Calu3 (cell line): ENCODE measurements around the gene MMP25. TPM values are rescaled to one million over a fixed set of nuclear protein-coding genes. Genes with fewer than 3 reads are reported as not detected.

Experiments used
- BruUV-seq: library from RNA; stranded (reverse); fragments of 400-500 nt; replicated peaks from 2 replicates; lab custom pipeline; 2021; lab: Mats Ljungman, UMichigan
- CTCF ChIA-PET: fragments of 300-600 bp; sonication (Branson Sonifier 250); formaldehyde crosslinking; loops from one replicate; lab custom pipeline; 2022; ENCODE audit warnings: antibody characterized with exemption; lab: Charles Lee
- DNase-seq: peaks from one replicate; pipeline ENCODE4 v3.0.0; 2022
- H3K27ac Mint-ChIP-seq: one replicate; pipeline ENCODE4 v1.8.0; 2022; ENCODE audit warnings: mixed read lengths; ENCODE audit not compliant: unreplicated experiment
- H3K27me3 Mint-ChIP-seq: one replicate; pipeline ENCODE4 v1.8.0; 2022; ENCODE audit warnings: mixed read lengths; ENCODE audit not compliant: unreplicated experiment
- H3K36me3 Mint-ChIP-seq: one replicate; pipeline ENCODE4 v1.8.0; 2022; ENCODE audit warnings: mild to moderate bottlenecking, moderate library complexity, mixed read lengths; ENCODE audit not compliant: insufficient read depth, unreplicated experiment
- H3K4me1 Mint-ChIP-seq: one replicate; pipeline ENCODE4 v1.8.0; 2022; ENCODE audit warnings: mild to moderate bottlenecking, low read depth, mixed read lengths; ENCODE audit not compliant: unreplicated experiment
- H3K4me3 Mint-ChIP-seq: one replicate; pipeline ENCODE4 v1.8.0; 2022; ENCODE audit warnings: mild to moderate bottlenecking, low read depth, moderate library complexity, mixed read lengths; ENCODE audit not compliant: unreplicated experiment
- H3K9me3 Mint-ChIP-seq: one replicate; pipeline ENCODE4 v1.8.0; 2022; ENCODE audit warnings: low read depth, mixed read lengths; ENCODE audit not compliant: unreplicated experiment
- intact Hi-C: fragments of 100-400 bp; cut with micrococcal nuclease; formaldehyde crosslinking; loops from one replicate; pipeline ENCODE4 v1.10.0; 2022; ENCODE audit not compliant: unreplicated experiment
- total RNA-seq: library from RNA; stranded (reverse); gene quantifications from 2 replicates; pipeline ENCODE4 v1.2.3, GENCODE V29; 2022
- TF ChIP-seq, protein P1 (sequence below): fragments of 200-600 bp; IDR thresholded peaks from one replicate; pipeline ENCODE4 v1.8.0; 2022; ENCODE audit warnings: antibody characterized with exemption; ENCODE audit not compliant: unreplicated experiment

The MMP25 gene
- total RNA-seq, 1 experiment from 2014 or later: 0.31 TPM

DNA sequence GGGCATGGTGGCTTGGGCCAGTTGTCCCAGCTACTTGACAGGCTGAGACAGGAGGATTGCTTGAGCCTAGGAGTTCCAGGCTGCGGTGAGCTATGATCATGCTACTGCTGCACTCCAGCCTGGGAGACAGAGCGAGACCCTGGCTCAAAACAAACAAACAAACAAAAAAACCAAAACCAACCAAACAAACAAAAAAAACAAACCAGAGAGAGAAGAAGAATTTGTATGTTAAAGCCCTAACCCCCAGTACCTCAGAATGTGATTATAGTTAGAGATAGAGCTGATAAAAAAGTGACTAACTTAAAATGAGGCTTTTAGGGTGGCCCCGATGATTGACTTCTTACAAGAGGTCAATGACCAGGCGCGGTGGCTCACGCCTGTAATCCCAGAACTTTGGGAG is 1.7 kb upstream of the MMP25 start:
- Mint-ChIP-seq H3K27ac (no peak overlapping the region), H3K27me3 (peaks cover 59% of the 10 kb centered on the region), H3K4me1 (no peaks in the 10 kb centered on the region), H3K9me3 (no peaks in the 10 kb centered on the region), H3K36me3 (peaks cover 9% of the 10 kb centered on the region), H3K4me3 (peak overlapping the region; percentile 63)
- intact Hi-C loops: no loop called here
- CTCF ChIA-PET: interaction anchor here (1.1 to 1.6 kb wide), 2 partner anchors 9 to 13 kb away, joined by 3 to 5 read pairs; no protein-coding TSS in a partner anchor
- BruUV-seq: no TSS peak
- TF ChIP-seq, protein P1, sequence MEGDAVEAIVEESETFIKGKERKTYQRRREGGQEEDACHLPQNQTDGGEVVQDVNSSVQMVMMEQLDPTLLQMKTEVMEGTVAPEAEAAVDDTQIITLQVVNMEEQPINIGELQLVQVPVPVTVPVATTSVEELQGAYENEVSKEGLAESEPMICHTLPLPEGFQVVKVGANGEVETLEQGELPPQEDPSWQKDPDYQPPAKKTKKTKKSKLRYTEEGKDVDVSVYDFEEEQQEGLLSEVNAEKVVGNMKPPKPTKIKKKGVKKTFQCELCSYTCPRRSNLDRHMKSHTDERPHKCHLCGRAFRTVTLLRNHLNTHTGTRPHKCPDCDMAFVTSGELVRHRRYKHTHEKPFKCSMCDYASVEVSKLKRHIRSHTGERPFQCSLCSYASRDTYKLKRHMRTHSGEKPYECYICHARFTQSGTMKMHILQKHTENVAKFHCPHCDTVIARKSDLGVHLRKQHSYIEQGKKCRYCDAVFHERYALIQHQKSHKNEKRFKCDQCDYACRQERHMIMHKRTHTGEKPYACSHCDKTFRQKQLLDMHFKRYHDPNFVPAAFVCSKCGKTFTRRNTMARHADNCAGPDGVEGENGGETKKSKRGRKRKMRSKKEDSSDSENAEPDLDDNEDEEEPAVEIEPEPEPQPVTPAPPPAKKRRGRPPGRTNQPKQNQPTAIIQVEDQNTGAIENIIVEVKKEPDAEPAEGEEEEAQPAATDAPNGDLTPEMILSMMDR: no peak
- DNase-seq: no peak

DNA sequence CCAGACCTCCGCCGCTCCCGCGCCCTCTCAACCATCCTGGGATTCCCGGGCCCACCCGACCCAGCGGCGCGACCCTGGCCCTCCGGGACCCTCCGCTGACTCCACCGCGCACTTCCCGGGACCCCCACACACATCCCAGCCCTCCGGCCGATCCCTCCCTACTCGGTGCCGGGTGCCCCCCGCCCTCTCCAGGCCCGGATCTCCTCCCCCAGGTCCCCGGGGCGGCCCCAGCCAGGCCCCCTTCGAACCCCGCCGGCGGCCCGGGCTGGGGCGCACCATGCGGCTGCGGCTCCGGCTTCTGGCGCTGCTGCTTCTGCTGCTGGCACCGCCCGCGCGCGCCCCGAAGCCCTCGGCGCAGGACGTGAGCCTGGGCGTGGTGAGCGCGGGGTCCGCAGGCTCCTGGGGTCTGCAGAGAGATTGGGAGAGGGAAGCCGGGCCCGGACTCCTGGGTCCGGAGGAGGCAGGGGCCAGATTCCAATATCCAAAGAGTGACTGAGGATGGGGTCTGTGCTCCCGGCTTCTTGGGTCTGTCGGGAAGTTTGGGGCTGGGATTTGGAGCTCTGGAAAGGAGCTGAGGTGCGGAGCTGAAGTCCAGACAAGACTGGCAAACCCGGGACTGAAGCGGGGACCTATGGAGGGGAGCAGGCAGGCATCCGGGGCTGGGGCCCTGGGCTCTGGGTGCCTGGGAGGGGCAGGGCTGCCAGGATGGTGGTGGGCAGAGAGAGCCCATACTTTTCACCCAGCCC is 453 bp downstream of the MMP25 start:
- TF ChIP-seq, protein P1: no peak
- CTCF ChIA-PET: interaction anchor here (1.3 kb wide), 1 partner anchor 15 kb away, joined by 3 read pairs; no protein-coding TSS in a partner anchor
- no peaks in the 10 kb centered on the region for H3K4me1 Mint-ChIP-seq
- H3K27me3 Mint-ChIP-seq: peaks cover 79% of the 10 kb centered on the region
- intact Hi-C loops: no loop called here
- H3K9me3 Mint-ChIP-seq: no peaks in the 10 kb centered on the region
- peaks cover 9% of the 10 kb centered on the region for H3K36me3 Mint-ChIP-seq
- no TSS peak for BruUV-seq
- H3K27ac Mint-ChIP-seq: no peak overlapping the region
- H3K4me3 Mint-ChIP-seq: peak overlapping the region; percentile 63
- no peak for DNase-seq

DNA sequence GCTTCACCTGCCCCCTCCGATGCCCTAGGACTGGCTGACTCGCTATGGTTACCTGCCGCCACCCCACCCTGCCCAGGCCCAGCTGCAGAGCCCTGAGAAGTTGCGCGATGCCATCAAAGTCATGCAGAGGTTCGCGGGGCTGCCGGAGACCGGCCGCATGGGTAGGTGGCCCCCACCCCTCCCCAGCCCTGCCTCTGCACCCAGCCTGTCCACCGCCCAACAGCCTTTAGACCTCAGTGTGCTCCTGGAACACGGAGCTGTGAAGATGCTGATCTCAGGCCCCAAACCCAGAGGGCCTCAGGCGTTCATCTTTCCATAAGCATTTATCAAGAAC is 993 bp downstream of the MMP25 start:
- intact Hi-C loops: no loop called here
- CTCF ChIA-PET: interaction anchor here (1.0 to 1.3 kb wide), 2 partner anchors 9 to 16 kb away, joined by 3 to 6 read pairs; no protein-coding TSS in a partner anchor

DNA sequence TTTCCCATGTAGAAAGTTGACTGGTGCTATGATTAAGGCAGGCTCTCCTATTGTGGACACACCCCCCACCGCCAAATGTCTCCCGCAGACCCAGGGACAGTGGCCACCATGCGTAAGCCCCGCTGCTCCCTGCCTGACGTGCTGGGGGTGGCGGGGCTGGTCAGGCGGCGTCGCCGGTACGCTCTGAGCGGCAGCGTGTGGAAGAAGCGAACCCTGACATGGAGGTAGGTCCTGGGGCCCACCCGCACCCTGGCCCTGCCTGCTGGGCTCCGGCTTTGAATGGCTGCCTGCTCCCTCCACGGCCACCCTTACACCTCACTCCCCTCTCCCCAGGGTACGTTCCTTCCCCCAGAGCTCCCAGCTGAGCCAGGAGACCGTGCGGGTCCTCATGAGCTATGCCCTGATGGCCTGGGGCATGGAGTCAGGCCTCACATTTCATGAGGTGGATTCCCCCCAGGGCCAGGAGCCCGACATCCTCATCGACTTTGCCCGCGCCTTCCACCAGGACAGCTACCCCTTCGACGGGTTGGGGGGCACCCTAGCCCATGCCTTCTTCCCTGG is 3.6 kb downstream of the MMP25 start:
- H3K36me3 Mint-ChIP-seq: peaks cover 23% of the 10 kb centered on the region
- no TSS peak for BruUV-seq
- no peak overlapping the region for H3K27ac Mint-ChIP-seq
- no peak overlapping the region for H3K4me3 Mint-ChIP-seq
- no peaks in the 10 kb centered on the region for H3K4me1 Mint-ChIP-seq
- H3K9me3 Mint-ChIP-seq: no peaks in the 10 kb centered on the region
- intact Hi-C loops: no loop called here
- H3K27me3 Mint-ChIP-seq: peaks cover 62% of the 10 kb centered on the region
- CTCF ChIA-PET: interaction anchor here (0.5 to 1.5 kb wide), 2 partner anchors 8 to 33 kb away, joined by 3 to 6 read pairs; no protein-coding TSS in a partner anchor
- no peak for DNase-seq
- TF ChIP-seq, protein P1: no peak

More for the DNA sequence above, 993 bp downstream of the MMP25 start:
- Mint-ChIP-seq H3K27ac (no peak overlapping the region), H3K27me3 (peaks cover 80% of the 10 kb centered on the region), H3K4me1 (no peaks in the 10 kb centered on the region), H3K36me3 (peaks cover 13% of the 10 kb centered on the region), H3K4me3 (peak overlapping the region; percentile 63), H3K9me3 (no peaks in the 10 kb centered on the region)
- no TSS peak for BruUV-seq
- TF ChIP-seq, protein P1: no peak
- no peak for DNase-seq
